HCT116 (cell line): ENCODE data around the gene KIF13A.

Experiments used
- SRF ChIP-seq: IDR thresholded peaks from 2 replicates; pipeline ENCODE4 v1.6.1; 2012; ENCODE audit warnings: low read depth
- TF ChIP-seq, protein P1 (sequence below): IDR thresholded peaks from 2 replicates; pipeline ENCODE4 v1.6.1; 2012

DNA sequence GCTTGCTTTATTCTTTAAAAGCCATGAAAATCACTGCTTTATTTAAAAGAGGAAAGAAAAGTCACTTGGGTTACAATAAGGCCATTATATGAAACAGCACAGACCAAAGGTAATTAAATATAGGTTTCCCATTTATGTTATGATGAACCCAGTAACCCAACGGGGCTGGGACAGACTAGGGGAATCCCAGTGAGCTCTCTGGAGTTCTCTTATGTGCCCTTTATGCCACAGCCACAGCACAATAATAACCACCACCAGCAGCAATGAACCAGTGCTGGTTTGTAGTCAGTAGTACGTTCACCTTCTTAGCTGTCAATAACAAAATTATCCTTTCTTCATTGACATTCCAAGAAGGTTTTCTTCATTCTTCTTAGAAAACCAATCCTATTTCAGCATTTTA is 87.4 kb downstream of the KIF13A start:
- TF ChIP-seq, protein P1, sequence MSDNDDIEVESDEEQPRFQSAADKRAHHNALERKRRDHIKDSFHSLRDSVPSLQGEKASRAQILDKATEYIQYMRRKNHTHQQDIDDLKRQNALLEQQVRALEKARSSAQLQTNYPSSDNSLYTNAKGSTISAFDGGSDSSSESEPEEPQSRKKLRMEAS, result no peak
- TF ChIP-seq SRF, result no peak
